Nephron progenitor cell (in vitro differentiated cells): ENCODE results near the gene RASSF5.

ENCODE experiments used
- DNase-seq: peaks from one replicate; pipeline ENCODE4 v3.0.0; 2021
- H3K27ac Mint-ChIP-seq: 2 replicates; pipeline ENCODE4 v1.8.0; 2021; ENCODE audit warnings: mild to moderate bottlenecking, moderate library complexity, mixed read lengths
- H3K27me3 Mint-ChIP-seq: 2 replicates; pipeline ENCODE4 v1.8.0; 2021; ENCODE audit warnings: mild to moderate bottlenecking, low read depth, mixed read lengths; ENCODE audit not compliant: poor library complexity
- H3K36me3 Mint-ChIP-seq: 2 replicates; pipeline ENCODE4 v1.8.0; 2021; ENCODE audit warnings: low read depth, mixed read lengths
- H3K4me1 Mint-ChIP-seq: 2 replicates; pipeline ENCODE4 v1.8.0; 2021; ENCODE audit warnings: mixed read lengths
- H3K4me3 Mint-ChIP-seq: 2 replicates; pipeline ENCODE4 v1.8.0; 2021; ENCODE audit warnings: mild to moderate bottlenecking, moderate library complexity, mixed read lengths
- H3K9me3 Mint-ChIP-seq: 2 replicates; pipeline ENCODE4 v1.8.0; 2021; ENCODE audit warnings: mild to moderate bottlenecking, moderate library complexity, mixed read lengths
- CTCF ChIP-seq: fragments of 200-600 bp; sonication (generic); IDR thresholded peaks from 2 replicates; pipeline ENCODE4 v1.5.0; 2021; ENCODE audit warnings: antibody characterized with exemption

RASSF5 gene

GRCh38 chr1:206526064-206526911 lies 19.0 kb downstream of the RASSF5 start:
- Mint-ChIP-seq H3K27ac (no peak overlapping the region), H3K27me3 (peaks cover 16% of the 10 kb centered on the region), H3K36me3 (no peaks in the 10 kb centered on the region), H3K4me3 (no peak overlapping the region), H3K4me1 (peaks cover 32% of the 10 kb centered on the region), H3K9me3 (no peaks in the 10 kb centered on the region)
- peak; percentile 27 for DNase-seq
- no peak for TF ChIP-seq CTCF

- Mint-ChIP-seq H3K36me3 (no peaks in the 10 kb centered on the region), H3K27me3 (peaks cover 23% of the 10 kb centered on the region), H3K9me3 (no peaks in the 10 kb centered on the region), H3K27ac (no peak overlapping the region), H3K4me1 (peaks cover 18% of the 10 kb centered on the region), H3K4me3 (no peak overlapping the region)
- TF ChIP-seq CTCF = no peak
- no peak for DNase-seq
These were observed 22.1 kb downstream of the RASSF5 start for GRCh38 chr1:206529425-206529824.

- TF ChIP-seq CTCF = no peak
- no peak for DNase-seq
- Mint-ChIP-seq H3K9me3 (no peaks in the 10 kb centered on the region), H3K36me3 (no peaks in the 10 kb centered on the region), H3K4me3 (no peak overlapping the region), H3K27me3 (peaks cover 14% of the 10 kb centered on the region), H3K4me1 (peaks cover 21% of the 10 kb centered on the region), H3K27ac (no peak overlapping the region)
These were observed 25.0 kb downstream of the RASSF5 start for GRCh38 chr1:206532368-206532767.

- DNase-seq = no peak
- no peak for TF ChIP-seq CTCF
- no peaks in the 10 kb centered on the region for H3K9me3 Mint-ChIP-seq
- no peak overlapping the region for H3K4me3 Mint-ChIP-seq
- no peak overlapping the region for H3K27ac Mint-ChIP-seq
- H3K36me3 Mint-ChIP-seq = no peaks in the 10 kb centered on the region
- peaks cover 17% of the 10 kb centered on the region for H3K27me3 Mint-ChIP-seq
- H3K4me1 Mint-ChIP-seq = peaks cover 29% of the 10 kb centered on the region
These were observed 27.2 kb downstream of the RASSF5 start for GRCh38 chr1:206534552-206534951.

- no peak for DNase-seq
- peaks cover 33% of the 10 kb centered on the region for H3K4me1 Mint-ChIP-seq
These were observed 28.5 kb downstream of the RASSF5 start for GRCh38 chr1:206535853-206536188.

More at GRCh38 chr1:206535853-206536188, 28.5 kb downstream of the RASSF5 start:
- TF ChIP-seq CTCF = no peak
- Mint-ChIP-seq H3K4me3 (no peak overlapping the region), H3K27me3 (peaks cover 17% of the 10 kb centered on the region), H3K9me3 (no peaks in the 10 kb centered on the region), H3K36me3 (no peaks in the 10 kb centered on the region), H3K27ac (no peak overlapping the region)
